Stimulated activated CD4-positive, alpha-beta T cell treated with anti-CD3 and anti-CD28 coated beads, TNF-alpha, amount 100 ng/mL, for 4 hours (primary cell): ENCODE measurements around the gene GFAP.
"Not testable (repeated sequence)": the region's sequence is repeated elsewhere in the genome, so short reads cannot be mapped to it uniquely, and the experiment has no call there.

Source experiments
- DNase-seq, 3 experiments: peaks; one replicate each; pipeline ENCODE4 v3.0.0-alpha.2; 2020; ENCODE audit warnings: low read depth in 3 of 3

The GFAP gene

GRCh38 chr17:44915321-44915726 is at the start of gene GFAP:
TSS of gene GFAP (minus strand) at chr17:44915500. CDS start at chr17:44915486, 14 bp downstream.
- DNase-seq = no peak

DNA sequence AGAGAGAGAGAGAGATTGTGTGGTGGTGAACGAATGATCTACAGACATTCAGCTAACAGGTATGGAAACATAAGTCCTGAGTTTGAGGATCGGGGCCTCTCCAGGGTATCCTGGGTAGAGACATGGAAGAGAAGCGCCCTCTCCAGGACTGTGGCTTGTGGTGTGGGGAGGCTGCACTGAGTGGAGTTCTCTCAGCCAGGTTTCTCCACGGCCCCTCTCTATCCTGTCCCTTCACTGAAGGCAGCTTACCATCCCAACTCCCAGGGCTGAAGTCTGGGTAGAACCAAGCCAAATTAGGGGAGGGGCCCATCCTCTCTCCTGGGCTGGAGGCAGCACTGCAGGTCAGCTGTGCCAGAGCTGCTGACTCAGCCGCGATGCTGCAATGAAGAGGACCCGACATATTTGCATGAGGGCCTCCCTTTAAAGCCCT is 46.6 kb upstream of the GFAP start:
- no peak for DNase-seq

- no peak for DNase-seq
Measured at GRCh38 chr17:44960691-44961090, 45.4 kb upstream of the GFAP start.

DNA sequence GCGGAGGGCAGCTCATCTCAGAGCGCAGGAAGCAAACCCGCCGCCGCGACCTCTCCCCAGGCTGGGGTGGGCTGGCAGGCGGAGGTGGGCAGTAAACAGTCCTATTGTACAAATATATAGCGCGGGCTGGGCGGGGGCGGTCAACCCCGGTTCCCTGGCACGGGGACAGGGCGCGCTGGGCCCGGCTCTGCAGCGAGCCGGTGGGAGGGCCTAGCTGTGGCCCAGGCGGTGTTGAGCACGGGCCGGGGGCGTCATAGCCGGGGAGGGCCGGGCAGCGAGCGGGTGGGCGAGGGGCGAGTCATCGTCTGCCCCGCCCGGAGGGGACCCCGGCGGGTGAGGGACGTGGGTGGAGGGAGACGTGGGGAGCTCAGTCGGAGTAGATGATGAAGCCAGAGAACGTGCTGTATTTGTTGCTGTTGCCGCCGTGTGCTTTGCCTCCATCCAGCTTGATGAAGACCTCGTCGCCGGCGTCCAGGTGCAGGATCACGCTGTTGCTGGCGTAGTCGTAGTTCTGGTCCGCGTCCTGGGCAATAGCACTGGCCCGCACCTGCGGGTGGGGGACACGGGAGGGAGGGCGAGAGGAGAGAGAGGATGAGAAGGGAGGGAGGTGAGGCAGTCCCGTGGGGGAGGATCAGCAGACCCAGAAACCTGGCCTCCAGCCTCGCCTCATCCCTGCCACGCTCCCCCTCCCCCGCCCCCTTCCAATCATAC is 44.7 kb upstream of the GFAP start:
- peak in 2 of 3 experiments; percentile 23 to 49 for DNase-seq

- no peak for DNase-seq
Measured at GRCh38 chr17:44956998-44957981, 42.0 kb upstream of the GFAP start.

GRCh38 chr17:44955674-44956425 is 40.5 kb upstream of the GFAP start:
- DNase-seq = no peak

DNA sequence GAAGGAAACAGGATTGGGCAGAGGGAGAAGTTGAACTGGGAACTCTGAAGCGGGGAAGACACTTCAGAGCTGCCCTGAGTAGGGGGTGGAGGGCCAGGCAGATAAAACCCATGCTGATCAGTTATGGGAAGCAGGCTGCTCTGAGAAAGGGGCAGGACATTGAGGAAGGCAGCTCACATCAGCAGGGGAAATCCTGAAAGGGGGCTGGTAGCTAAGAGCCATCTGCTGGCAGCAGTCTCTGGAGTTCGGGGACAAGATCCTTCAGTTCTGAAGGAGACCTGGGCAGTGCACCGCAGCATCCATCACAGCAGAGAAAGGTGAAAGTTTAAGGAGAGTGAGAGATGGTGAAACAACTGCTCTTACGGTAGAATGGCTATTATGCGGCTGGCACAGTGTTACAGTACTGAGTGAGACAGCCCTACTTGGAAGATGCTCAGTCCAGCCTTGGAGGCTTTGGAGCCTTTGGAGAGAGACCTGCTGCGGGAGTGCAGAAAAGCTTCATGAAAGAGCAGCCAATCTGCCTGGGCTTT is 37.7 kb upstream of the GFAP start:
- DNase-seq = no peak

DNA sequence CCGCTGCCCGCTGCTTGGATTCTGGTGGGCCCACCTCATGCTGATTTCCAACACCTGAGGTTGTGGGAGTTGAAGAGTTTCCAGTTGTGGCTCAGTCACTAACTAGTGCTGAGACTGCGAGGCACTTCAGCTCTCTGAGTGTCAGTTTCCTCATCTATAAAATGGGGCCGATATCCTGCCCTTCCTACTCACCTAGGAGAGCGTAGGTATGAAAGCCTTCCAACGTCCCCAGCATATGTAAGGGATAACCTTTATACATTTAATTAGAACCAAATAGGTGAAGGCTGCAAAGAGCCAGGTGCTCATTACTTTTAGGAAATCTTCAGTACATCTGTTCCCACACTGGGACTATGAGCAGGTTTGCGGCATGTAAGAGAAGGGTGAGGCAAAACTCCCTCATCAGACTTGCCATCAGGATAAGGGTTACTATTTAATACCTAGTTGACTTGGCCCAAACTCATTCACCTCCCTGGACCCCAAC is 33.1 kb upstream of the GFAP start:
- no peak for DNase-seq

- peak; percentile 70 to 78 (median 75) for DNase-seq
Measured at GRCh38 chr17:44947461-44948314, 32.4 kb upstream of the GFAP start, which contains the start of gene KIF18B. TSS of gene KIF18B (minus strand) at chr17:44947773. CDS start at chr17:44936344, 11,429 bp downstream.

DNA sequence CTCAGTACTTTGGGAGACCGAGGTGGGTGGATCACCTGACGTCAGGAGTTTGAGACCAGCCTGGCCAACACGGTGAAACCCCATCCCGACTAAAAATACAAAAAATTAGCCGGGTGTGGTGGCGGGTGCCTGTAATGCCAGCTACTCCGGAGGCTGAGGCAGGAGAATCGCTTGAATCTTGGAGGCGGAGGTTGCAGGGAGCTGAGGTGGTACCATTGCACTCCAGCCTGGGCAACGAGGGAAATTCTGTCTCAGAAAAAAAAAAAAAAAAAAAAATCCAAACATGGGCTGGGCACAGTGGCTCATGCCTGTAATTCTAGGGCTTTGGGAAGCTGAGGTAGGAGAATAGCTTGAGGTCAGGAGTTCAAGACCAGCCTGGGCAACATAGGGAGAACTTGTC is 30.4 kb upstream of the GFAP start:
- DNase-seq = not testable (repeated sequence)

GRCh38 chr17:44942456-44942855 is 27.2 kb upstream of the GFAP start:
- no peak for DNase-seq

- no peak for DNase-seq
Measured at GRCh38 chr17:44941712-44942331, 26.5 kb upstream of the GFAP start.

- DNase-seq = no peak
Measured at GRCh38 chr17:44940768-44941167, 25.5 kb upstream of the GFAP start.

DNA sequence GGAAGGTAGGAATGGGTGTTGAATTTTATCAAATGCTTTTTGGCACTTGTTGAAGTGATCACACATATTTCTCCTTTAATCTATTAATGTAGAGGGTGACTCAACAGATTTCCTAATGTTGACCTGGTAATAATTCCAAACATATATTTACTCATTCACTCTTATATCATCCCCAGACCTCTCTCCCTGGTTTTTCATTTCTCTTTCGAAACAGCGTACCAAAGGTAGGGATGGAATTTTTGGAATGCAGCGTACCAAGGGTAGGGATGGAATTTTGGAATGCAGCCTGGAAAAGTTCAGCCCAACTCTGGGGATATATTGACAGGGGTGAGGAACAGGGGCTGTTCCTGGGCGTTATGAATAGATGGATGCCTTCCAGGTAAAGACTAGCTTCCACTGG is 25.0 kb upstream of the GFAP start:
- DNase-seq = no peak

DNA sequence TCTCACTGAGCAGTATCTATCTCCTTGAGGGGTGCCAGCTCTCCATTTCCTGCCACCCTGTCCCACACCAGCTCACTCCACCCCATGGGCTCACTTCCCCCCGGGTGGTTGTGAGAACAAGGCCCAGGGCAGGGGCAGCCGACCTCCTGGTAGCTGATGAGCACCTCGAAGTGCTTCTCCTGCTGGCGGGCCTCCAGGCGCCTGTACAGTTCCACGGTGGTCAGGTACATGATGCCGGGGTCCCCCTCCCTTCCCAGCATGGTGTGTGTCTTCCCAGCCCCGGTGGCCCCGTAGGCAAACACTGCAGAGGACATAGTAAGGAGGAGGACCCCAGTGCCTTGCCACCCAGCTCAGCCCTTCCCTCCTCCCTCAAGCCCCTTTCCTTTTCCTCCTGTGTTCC is 19.8 kb upstream of the GFAP start:
- no peak for DNase-seq

DNA sequence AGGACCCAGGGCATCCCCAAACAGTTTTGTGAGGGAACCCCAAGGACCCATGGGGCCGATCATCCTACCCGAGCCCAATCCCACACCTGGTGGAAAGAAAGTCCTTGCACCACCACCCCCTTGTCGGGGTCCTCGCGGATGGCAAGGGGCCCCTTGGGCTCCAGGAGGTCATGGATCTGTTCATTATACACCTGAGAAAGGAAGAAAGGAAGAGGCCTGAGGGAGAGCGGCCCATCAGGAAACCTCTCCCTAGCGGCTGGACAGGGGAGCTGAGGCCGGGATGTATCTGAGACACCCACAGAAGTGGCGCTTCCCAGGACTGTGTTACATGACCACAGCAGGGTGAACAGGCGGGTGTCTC is 19.4 kb upstream of the GFAP start:
- no peak for DNase-seq

DNA sequence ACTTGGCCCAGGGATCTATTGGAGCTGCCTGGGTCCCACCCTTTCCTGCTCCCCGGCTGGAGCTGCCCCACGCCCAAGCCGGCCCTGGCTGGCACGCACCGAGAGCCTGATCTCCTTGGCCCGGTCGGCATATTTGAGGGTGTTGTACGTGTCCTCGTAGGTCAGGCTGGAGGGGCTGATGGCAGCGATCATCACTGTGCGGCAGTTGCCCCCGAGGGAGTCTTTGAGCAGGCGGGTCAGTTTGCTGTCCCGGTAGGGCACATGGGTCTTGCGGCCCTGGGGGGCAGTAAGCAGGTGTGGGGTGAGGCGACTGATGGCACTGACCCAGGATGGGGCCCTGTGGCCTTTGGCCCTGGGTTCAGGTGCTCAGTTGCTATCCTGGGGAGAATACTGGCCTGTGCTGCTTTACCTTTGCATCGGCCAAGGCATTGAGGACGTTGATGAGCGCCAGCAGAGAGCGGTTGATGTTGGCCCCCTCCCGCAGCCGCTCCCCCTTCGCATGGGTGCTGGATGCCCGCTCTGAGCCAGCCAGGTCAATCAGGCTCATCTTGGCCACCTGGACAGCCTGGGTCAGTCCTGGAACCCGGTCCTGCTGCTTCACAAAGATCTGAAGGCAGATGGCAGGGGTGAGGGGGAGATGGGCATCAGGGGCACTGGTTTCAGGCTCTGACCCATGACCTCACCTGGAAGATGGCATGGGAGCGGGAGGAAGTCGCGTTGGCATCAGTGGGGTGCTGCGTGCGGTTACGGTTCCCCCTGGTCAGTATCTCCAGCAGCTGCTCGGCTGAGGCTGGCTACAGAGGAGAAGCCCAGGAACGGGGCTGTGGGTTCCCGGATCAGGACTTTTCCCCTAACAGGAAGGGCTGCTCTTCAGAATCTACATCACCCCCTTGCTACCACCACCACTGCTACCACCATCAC is 18.8 kb upstream of the GFAP start:
- no peak for DNase-seq

DNA sequence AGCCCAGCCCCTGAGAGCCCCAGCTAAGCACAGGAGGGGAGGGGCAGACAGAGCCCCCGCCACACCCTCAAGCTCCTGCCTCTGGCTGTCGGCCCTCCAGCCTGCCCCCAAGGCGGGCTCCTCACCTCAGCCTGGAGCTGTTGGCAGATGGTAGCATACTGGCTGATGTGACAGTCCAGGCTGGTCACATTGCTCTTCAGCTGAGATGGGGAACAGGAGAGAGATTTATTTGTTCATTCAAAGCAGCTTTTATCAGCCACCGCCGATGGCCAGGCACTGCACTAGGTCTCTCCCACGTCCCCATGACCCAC is 17.4 kb upstream of the GFAP start:
- DNase-seq = no peak

DNA sequence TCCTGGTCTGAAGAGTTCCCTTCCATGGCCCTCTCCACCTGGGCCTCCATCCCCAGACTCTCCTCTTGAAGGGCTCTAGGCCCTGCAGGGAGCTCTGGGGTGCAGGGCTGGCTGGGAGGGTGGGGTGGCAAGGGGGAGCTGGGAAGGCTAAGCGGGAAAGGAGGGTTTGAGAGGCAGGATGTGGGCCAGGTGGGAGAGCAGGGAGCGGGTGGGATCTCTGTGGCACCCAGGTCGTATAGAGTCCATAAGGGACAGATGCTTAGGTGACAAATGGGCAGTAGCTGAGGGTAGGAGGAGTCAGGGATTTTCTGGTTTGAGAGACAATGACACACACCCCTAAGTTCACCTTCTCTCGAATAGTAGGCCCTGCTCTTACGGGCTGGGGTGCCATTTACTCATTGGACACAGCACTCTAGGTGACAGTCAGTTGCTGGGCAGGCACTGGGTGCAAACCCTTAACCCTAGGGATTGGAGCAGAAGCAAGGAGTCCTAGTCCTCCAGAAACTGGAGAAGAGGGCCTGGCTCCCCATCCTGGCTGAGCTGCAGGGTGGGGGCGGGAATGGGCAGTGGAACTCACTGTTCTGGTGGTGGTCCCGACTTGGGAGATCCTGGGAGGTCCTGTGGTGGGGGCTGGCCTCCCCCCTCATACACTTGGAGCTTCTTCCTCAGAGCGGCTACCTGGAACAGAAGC is 16.9 kb upstream of the GFAP start:
- DNase-seq = no peak
